GM21786 (cell line): ENCODE measurements around the gene TECPR2.
A peak's percentile ranks its signal among the peaks of the same experiment; 100 is the strongest.
"Not testable (repeated sequence)": the region's sequence is repeated elsewhere in the genome, so short reads cannot be mapped to it uniquely, and the experiment has no call there.

Experiments used
- ATAC-seq: cut with Tn5 transposase; IDR thresholded peaks from one replicate; pipeline ENCODE4 v1.9.1; 2021; ENCODE audit not compliant: unreplicated experiment

The TECPR2 gene

GRCh38 chr14:102507857-102508312, 145.1 kb downstream of the TECPR2 start:
- ATAC-seq: no peak

- ATAC-seq: no peak
Observed at GRCh38 chr14:102508410-102508773, 145.7 kb downstream of the TECPR2 start.

DNA sequence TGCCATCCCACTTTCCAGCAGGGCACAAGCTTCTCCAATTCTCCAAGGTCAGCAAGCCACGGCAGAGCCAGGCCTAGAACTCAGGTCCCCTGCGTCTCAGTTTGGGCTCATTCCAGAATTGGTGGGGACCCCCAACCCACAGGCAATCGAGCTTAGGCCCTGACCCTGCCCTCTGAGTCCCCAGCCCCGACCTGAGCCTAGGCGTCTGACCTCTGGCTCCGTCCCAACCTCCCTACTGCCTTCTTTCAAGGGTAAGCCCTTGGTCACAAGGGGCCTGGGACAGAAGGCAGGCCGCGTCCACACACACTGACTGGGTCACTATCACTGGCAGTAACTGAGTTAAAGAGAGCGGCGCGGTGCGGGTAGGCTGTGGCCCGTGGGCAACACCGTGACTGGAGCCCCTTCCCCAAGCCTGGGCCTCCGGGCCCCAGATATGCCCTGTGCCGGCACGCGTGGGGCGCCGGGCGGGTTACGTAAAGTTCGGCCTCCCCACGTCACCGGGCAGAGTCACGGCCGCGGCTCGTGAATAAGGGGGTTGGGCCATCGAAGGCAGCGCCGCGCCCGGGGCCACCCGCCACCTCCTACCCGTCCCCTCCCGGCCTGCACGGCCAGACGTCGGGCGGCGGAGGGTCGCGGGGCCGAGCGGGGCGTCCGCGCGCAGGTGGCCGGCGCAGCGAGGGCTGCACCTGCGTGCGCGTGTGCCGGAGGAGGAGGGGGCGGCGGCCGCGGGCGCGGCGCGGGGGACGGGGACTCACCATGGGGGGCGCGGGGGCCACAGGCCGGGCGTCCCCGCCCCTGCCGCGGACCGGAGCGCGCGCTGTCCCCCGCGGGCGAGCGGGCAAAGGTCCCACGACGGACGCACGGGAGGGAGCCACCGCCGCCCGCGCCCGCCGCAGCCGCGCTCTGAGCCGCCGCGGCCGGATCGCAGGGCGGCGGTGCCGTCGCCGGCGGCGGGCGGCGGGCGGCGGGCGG, 146.3 kb downstream of the TECPR2 start:
- peak; percentile 2 for ATAC-seq

DNA sequence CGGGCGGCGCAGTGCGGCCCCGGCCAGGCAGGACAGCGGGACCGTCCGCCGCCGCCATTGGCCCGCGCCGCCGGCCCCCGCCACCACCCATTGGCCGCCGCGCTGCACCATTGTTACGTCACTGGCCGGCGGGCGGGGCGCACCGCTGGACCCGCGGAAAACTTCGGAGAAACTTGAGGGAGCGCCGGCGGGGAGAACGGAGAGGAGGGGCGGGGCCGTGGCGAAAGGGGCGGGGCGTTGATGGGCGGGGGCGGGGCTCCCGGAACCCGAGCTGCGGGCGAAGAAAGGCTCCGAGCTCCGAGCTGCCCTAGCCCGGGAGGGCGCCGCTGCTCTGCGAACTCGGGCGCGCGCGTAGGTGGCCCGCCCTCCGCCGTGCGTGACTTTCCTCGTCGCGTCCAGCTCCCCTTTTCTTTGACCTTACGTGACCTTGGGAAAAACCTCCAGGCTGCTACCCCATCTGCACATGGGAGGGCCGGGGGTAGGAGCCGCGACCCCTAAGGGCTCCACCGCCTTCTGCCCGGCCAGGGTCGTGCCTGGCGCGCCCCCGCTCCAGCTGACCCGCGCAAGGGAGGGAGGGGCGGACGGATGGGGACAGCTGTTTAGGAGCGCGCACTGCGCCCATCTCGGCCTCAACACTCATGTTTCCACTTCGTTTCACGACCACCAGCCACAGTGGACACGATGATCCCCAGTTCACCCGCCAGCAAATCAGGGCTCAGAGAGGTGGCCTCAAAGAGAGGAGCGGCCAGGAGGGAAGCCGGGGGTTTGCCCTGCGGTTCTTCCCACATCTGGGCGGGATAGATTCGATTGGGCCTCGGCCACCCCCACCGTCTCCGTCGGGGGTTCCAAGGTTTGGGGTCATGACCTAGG, 147.2 kb downstream of the TECPR2 start, which contains the start of gene ANKRD9:
TSS of gene ANKRD9 (minus strand) at position 31 of the 870 bp plus-strand sequence. CDS start 1,887 bp downstream, outside the sequence.
- peak; percentile 76 for ATAC-seq

- no peak for ATAC-seq
Observed at GRCh38 chr14:102510616-102511520, 148.1 kb downstream of the TECPR2 start.

DNA sequence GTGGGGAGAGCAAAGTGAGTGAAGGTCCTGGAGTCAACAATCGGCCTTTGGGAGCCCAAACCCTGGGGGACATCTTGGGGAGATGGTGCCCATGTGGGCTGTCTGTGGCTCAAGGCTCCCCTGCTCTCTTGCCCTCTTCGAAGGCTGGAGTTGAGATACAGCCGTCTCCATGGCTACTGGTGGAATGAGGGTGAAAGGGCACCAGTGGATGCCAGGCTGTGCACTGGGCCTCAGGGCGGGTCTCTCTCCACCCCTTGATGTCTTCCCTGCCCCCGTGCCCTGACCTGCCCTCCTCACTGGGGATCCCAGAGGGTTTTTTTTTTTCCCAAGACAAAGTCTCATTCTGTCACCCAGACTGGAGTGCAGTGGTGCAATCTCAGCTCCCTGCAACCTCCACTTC, 148.8 kb downstream of the TECPR2 start:
- no peak for ATAC-seq

GRCh38 chr14:102512793-102513300, 150.1 kb downstream of the TECPR2 start:
- no peak for ATAC-seq

DNA sequence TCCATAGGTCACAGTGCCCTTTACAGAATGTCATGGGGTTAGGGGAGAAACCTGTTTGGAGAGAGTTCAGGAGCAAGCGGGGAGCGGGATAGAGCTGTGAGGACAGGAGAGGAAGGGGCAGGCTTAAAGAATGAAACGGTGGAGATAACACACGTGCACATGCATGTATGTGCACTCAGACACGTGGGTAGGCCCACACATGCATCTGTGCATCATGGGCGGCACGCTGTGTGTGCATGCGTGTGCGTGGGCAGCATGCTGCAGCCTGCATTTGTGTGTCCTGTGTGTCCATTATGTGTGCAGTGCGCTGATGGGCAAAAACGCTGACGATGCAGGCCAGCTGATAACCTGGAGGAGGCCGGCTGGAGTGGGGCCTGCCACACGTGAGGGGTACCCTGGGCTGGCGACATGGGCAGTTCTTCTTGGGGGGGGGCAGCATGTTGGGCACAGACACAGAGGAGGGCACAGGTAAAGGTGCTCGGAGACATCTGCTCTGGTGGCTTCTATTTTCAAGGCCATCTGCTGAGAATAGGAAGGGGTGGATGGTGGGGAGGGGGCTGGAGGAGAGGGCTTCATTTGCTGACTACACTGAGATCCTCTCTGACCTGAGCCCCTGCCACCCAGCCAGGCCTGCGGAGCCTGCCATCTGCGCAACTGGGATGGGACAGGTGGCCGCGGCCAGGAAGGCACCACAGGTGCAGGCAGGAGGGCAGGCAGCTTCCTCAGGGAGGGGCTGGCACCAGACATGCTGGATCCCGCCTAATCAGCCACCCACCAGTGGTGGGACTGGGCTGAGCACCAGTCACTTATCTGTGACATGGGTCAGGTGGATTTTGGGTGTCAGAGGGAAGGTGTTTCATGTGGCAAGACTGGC, 151.4 kb downstream of the TECPR2 start:
- ATAC-seq: no peak

DNA sequence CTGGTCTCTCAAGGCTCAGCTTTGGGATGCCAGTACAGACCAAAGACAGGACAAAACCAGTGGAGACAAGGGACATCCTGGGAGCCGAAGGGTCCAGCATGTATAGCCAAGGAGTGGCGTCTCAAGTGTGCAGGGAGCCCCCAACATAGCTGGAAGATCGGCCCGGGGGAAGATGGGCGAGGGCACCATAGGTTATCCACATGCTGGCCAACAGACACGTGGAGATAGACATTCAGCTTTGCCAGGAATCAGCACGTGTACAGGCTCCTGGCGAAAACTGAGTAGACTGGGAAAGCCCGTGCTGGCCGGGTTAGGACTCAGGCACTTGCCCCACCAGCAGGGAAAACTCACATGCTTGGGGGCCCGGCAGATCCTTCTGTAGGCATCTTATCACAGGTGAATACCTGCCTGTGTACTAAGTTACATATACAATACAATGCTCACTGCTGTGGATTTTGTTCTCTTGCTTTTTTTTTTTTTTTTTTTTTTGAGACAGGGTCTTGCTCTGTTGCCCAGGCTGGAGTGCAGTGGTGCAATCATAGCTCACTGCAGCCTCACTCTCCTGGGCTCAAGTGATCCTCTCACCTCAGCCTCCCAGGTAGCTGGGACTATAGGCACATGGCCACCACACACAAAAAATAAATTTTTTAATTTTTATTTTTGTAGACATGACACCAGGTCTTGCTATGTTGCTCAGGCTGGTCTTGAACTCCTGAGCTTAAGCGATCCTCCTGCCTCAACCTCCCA, 152.4 kb downstream of the TECPR2 start:
- no peak for ATAC-seq

- peak; percentile 56 for ATAC-seq
Observed at GRCh38 chr14:102516531-102517391, 154.0 kb downstream of the TECPR2 start.

GRCh38 chr14:102517392-102518062, 154.8 kb downstream of the TECPR2 start:
- ATAC-seq: no peak

- ATAC-seq: no peak
Observed at GRCh38 chr14:102518063-102518648, 155.4 kb downstream of the TECPR2 start.

DNA sequence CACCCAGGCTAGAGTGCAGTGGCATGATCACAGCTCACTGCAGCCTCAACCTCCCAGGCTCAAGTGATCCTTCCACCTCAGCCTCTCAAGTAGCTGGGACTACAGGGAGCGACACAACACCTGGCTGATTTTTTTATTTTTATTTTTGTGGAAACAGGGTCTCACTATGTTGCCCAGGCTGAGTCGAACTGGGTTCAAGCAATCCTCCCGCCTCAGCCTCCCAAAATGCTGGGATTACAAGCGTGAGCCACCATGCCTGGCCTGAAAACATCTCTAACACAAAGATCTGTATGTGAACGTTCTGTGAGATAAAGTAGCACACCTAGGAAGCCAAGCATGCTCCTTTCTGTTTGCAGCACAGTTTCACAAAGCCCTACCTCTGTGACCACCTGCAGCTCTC, 157.0 kb downstream of the TECPR2 start:
- not testable (repeated sequence) for ATAC-seq

DNA sequence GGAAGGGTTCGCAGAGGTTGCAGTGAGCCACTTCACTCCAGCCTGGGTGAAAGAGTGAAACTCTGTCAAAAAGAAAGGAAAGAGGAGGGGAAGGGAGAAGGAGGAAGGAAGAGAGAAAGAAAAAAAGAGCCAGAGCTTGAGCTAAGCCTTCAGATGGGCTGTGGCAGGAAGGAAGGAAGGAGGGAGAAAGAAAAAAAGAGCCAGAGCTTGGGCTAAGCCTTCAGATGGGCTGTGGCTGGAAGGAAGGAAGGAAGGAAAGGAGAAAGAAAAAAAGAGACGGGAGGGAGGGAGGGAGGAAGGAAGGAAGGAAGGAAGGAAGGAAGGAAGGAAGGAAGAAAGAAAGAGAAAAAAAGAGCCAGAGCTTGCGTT, 160.4 kb downstream of the TECPR2 start:
- ATAC-seq: no peak

GRCh38 chr14:102523569-102524450, 161.1 kb downstream of the TECPR2 start:
- ATAC-seq: no peak
